GM19438 (cell line): ENCODE results near the gene DCLK2.

Source experiments
- ATAC-seq: cut with Tn5 transposase; IDR thresholded peaks from one replicate; pipeline ENCODE4 v1.9.1; 2021; ENCODE audit warnings: low read depth; ENCODE audit not compliant: unreplicated experiment

The DCLK2 gene

GRCh38 chr4:150234246-150234645 lies 156.0 kb downstream of the DCLK2 start:
- no peak for ATAC-seq

- no peak for ATAC-seq
Observed at GRCh38 chr4:150235317-150235716, 157.1 kb downstream of the DCLK2 start.

- ATAC-seq: no peak
Observed at GRCh38 chr4:150235808-150236271, 157.6 kb downstream of the DCLK2 start.

GRCh38 chr4:150236626-150237025 lies 158.4 kb downstream of the DCLK2 start:
- ATAC-seq: no peak

- ATAC-seq: no peak
Observed at GRCh38 chr4:150237110-150237872, 159.0 kb downstream of the DCLK2 start.

GRCh38 chr4:150238591-150238990 lies 160.3 kb downstream of the DCLK2 start:
- no peak for ATAC-seq

- no peak for ATAC-seq
Observed at GRCh38 chr4:150240011-150240410, 161.8 kb downstream of the DCLK2 start.

- no peak for ATAC-seq
Observed at GRCh38 chr4:150242820-150243458, 164.7 kb downstream of the DCLK2 start.

GRCh38 chr4:150243932-150244331 lies 165.7 kb downstream of the DCLK2 start:
- no peak for ATAC-seq

GRCh38 chr4:150244600-150244999 lies 166.4 kb downstream of the DCLK2 start:
- no peak for ATAC-seq

GRCh38 chr4:150247184-150247583 lies 168.9 kb downstream of the DCLK2 start:
- ATAC-seq: no peak

GRCh38 chr4:150248181-150248580 lies 169.9 kb downstream of the DCLK2 start:
- ATAC-seq: no peak

- ATAC-seq: no peak
Observed at GRCh38 chr4:150250293-150250997, 172.2 kb downstream of the DCLK2 start.

- no peak for ATAC-seq
Observed at GRCh38 chr4:150250998-150251651, 172.9 kb downstream of the DCLK2 start.

GRCh38 chr4:150251752-150252190 lies 173.5 kb downstream of the DCLK2 start:
- ATAC-seq: no peak

- no peak for ATAC-seq
Observed at GRCh38 chr4:150252306-150252705, 174.1 kb downstream of the DCLK2 start.

- ATAC-seq: no peak
Observed at GRCh38 chr4:150252741-150253140, 174.5 kb downstream of the DCLK2 start.

GRCh38 chr4:150253416-150253815 lies 175.2 kb downstream of the DCLK2 start:
- ATAC-seq: no peak

GRCh38 chr4:150253965-150254630 lies 175.9 kb downstream of the DCLK2 start:
- no peak for ATAC-seq

- ATAC-seq: no peak
Observed at GRCh38 chr4:150255610-150256224, 177.5 kb downstream of the DCLK2 start.
